Gastroesophageal sphincter (tissue), 4 donors: ENCODE measurements around the gene GUCA1A. TPM values are rescaled to one million over a fixed set of nuclear protein-coding genes. Genes with fewer than 3 reads are reported as not detected.

Experiments used
- ATAC-seq: fragments of 150-250 bp; one replicate; pipeline ENCODE4 v1.9.1; 2016; ENCODE audit warnings: mild to moderate bottlenecking, moderate library complexity
- H3K27ac ChIP-seq, 4 donors: fragments of 200-600 bp; sonication (generic) in 3 of 4; 1 replicate in 3 of 4; 2 replicates in 1 of 4; pipeline ENCODE4 v1.5.1; 2016 to 2019
- H3K27me3 ChIP-seq: fragments of 200-600 bp; sonication (generic); one replicate; pipeline ENCODE4 v1.5.1; 2019
- H3K36me3 ChIP-seq, 2 donors: fragments of 200-600 bp; sonication (generic); one replicate each; pipeline ENCODE4 v1.5.1; 2019; ENCODE audit warnings: control low read depth in 1 of 2
- H3K4me1 ChIP-seq, 3 donors: fragments of 200-600 bp; sonication (generic); 1 replicate in 2 of 3; 2 replicates in 1 of 3; pipeline ENCODE4 v1.5.1; 2016 to 2019; ENCODE audit warnings: control low read depth in 2 of 3
- H3K4me3 ChIP-seq, 2 donors: fragments of 200-600 bp; sonication (generic); one replicate each; pipeline ENCODE4 v1.5.1; 2019; ENCODE audit warnings: mild to moderate bottlenecking in 1 of 2, moderate library complexity in 1 of 2
- H3K9me3 ChIP-seq, 3 donors: fragments of 200-600 bp; sonication (generic); one replicate each; pipeline ENCODE4 v1.5.1; 2017 to 2019; ENCODE audit warnings: control low read depth in 2 of 3
- CTCF ChIP-seq, 4 experiments: fragments of 200-600 bp in 2 of 4; fragments of 450-650 bp in 2 of 4; sonication (generic) in 1 of 4; IDR thresholded peaks; one replicate each; pipeline ENCODE4 v1.5.1; 2017 to 2019; ENCODE audit warnings: antibody characterized with exemption in 4 of 4, mild to moderate bottlenecking in 2 of 4, moderate library complexity in 2 of 4
- EP300 ChIP-seq: sonication (generic); formaldehyde crosslinking; IDR thresholded peaks from one replicate; pipeline ENCODE4 v1.6.1; 2017; ENCODE audit warnings: antibody characterized with exemption, mild to moderate bottlenecking
- POLR2A ChIP-seq, 2 donors: fragments of 450-650 bp; IDR thresholded peaks; one replicate each; pipeline ENCODE4 v1.6.1; 2017; ENCODE audit warnings: antibody characterized with exemption in 2 of 2, mild to moderate bottlenecking in 2 of 2, moderate library complexity in 1 of 2
- POLR2AphosphoS5 ChIP-seq: sonication (generic); formaldehyde crosslinking; IDR thresholded peaks from one replicate; pipeline ENCODE4 v1.6.1; 2017; ENCODE audit warnings: antibody characterized with exemption
- WGBS, 2 donors: methylation state at CpG; one replicate each; pipeline ENCODE4 v1.1.5; 2018; ENCODE audit warnings: low coverage in 1 of 2; 5-methylcytosine and 5-hydroxymethylcytosine counted together
- total RNA-seq, 4 donors: library from RNA; depleted of rRNA; stranded (reverse); fragments of >200 nt; gene quantifications; one replicate each; pipeline ENCODE4 v1.1.0, GENCODE V29; 2016

Gene GUCA1A
- total RNA-seq, 4 donors from 2014 or later, result 0.46 TPM; not detected in 3

GRCh38 chr6:42153921-42154320 is 19.2 kb upstream of the GUCA1A start:
- H3K27ac ChIP-seq, result no peak overlapping the region
- H3K4me1 ChIP-seq, result no peaks in the 10 kb centered on the region
- ATAC-seq, result no peak
- TF ChIP-seq POLR2AphosphoS5, result no peak
- TF ChIP-seq EP300, result no peak
- no peak for TF ChIP-seq CTCF (IDR thresholded peaks at IDR 0.05)
- no peak for TF ChIP-seq POLR2A (IDR thresholded peaks at IDR 0.05)
- no peaks in the 10 kb centered on the region for H3K36me3 ChIP-seq
- H3K27me3 ChIP-seq, result peaks cover under 1% of the 10 kb centered on the region
- H3K9me3 ChIP-seq, result no peaks in the 10 kb centered on the region
- WGBS, 2 donors, result 100% methylated on average over 2 of the region's 5 CpGs; no CpG with 5 or more reads in 1 of the 2 donors
- no peak overlapping the region for H3K4me3 ChIP-seq

DNA sequence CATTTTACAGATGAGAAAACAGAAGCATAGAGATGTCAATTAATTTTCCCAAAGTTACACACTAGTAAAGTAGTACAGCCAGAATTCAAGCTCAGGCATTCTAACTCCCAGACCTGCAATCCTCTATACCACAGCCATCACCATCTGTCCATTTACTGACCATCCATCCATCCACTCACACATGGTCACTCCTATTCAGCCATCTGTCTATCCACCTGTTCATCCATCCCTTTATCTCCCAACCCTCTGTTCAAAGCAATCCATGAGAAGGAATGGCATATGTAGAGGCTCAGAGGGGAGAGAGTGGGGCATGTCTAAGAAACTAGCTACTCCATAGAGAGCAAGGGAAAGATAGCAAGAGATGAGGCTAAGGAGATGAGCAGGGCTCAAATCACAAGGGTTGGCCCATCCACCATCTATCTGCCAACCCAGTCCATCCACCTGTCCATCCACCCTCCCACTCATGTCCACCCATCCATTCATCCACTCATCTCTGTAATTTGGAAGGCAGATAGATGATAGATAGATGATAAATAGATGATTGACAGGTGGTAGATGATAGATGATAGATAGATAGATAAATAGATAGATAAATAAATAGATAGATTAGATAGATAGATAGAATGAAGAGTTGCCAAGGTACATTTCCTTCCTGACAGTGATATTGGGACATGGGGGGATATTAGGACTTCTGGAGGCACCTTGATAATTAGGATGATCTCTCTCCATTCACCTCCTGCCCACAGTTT is 18.5 kb upstream of the GUCA1A start:
- TF ChIP-seq EP300 (no peak), POLR2AphosphoS5 (no peak), CTCF (IDR thresholded peaks at IDR 0.05) (no peak), POLR2A (IDR thresholded peaks at IDR 0.05) (no peak)
- no peak overlapping the region for H3K27ac ChIP-seq
- H3K36me3 ChIP-seq, result no peaks in the 10 kb centered on the region
- H3K27me3 ChIP-seq, result peaks cover 8% of the 10 kb centered on the region
- ATAC-seq, result no peak
- H3K4me3 ChIP-seq, result no peak overlapping the region
- H3K9me3 ChIP-seq, result no peaks in the 10 kb centered on the region
- no peaks in the 10 kb centered on the region for H3K4me1 ChIP-seq

GRCh38 chr6:42155293-42155692 is 17.9 kb upstream of the GUCA1A start:
- TF ChIP-seq EP300 (no peak), POLR2A (IDR thresholded peaks at IDR 0.05) (no peak), CTCF (IDR thresholded peaks at IDR 0.05) (no peak), POLR2AphosphoS5 (no peak)
- no peaks in the 10 kb centered on the region for H3K4me1 ChIP-seq
- no peak for ATAC-seq
- H3K36me3 ChIP-seq, result no peaks in the 10 kb centered on the region
- 83 to 96% methylated on average over 1 to 4 of the region's 4 CpGs for WGBS, 2 donors
- no peak overlapping the region for H3K4me3 ChIP-seq
- H3K9me3 ChIP-seq, result no peaks in the 10 kb centered on the region
- H3K27ac ChIP-seq, result no peak overlapping the region
- H3K27me3 ChIP-seq, result peaks cover 9% of the 10 kb centered on the region

GRCh38 chr6:42156638-42157037 is 16.5 kb upstream of the GUCA1A start:
- Histone ChIP-seq H3K4me3 (no peak overlapping the region), H3K27ac (no peak overlapping the region), H3K36me3 (no peaks in the 10 kb centered on the region), H3K4me1 (no peaks in the 10 kb centered on the region), H3K9me3 (no peaks in the 10 kb centered on the region), H3K27me3 (peaks cover 21% of the 10 kb centered on the region)
- ATAC-seq, result no peak
- no peak for TF ChIP-seq POLR2AphosphoS5
- TF ChIP-seq POLR2A (IDR thresholded peaks at IDR 0.05), result no peak
- TF ChIP-seq CTCF (IDR thresholded peaks at IDR 0.05), result no peak
- TF ChIP-seq EP300, result no peak
- WGBS, 2 donors, result 50 to 75% methylated on average over 1 to 2 of the region's 3 CpGs

DNA sequence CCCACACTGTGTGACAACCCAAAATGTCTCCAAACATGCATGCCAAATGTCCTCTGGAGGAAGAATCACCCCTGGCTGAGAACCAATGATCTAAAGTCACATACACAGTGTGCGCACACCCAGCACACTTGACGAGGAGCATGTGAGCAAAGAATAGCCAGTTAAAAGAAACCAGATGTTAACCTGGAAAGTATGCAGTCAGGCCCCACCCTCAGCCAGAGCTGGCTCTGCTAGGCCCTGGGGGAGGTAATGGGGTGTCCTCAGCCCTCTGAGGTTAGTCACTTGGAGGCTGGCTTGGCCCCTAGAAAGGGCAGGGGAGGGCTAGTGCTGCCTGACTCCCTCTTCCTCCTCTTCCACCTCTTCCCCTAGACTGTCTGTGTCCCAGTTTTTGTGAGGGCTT is 15.2 kb upstream of the GUCA1A start:
- H3K4me1 ChIP-seq, result no peaks in the 10 kb centered on the region
- H3K9me3 ChIP-seq, result no peaks in the 10 kb centered on the region
- peaks cover 23% of the 10 kb centered on the region for H3K27me3 ChIP-seq
- WGBS, 2 donors, result 42% methylated on average over 2 of the region's 2 CpGs; no CpG with 5 or more reads in 1 of the 2 donors
- TF ChIP-seq POLR2AphosphoS5, result no peak
- no peak for TF ChIP-seq CTCF (IDR thresholded peaks at IDR 0.05)
- TF ChIP-seq EP300, result no peak
- no peak for TF ChIP-seq POLR2A (IDR thresholded peaks at IDR 0.05)
- no peaks in the 10 kb centered on the region for H3K36me3 ChIP-seq
- ATAC-seq, result peak; percentile 77
- H3K4me3 ChIP-seq, result no peak overlapping the region
- H3K27ac ChIP-seq, result no peak overlapping the region
